Measurements from ENCODE around the gene CP. TPM values are rescaled to one million over a fixed set of nuclear protein-coding genes. Genes with fewer than 3 reads are reported as not detected.

CP gene
- total and polyA plus RNA-seq, 2 of the 13 experiments (the other 11 are each of a cell fraction or from before 2014, with no cell fraction given): 42.6 to 789 TPM

GRCh38 chr3:149235599-149236424, 14.2 kb upstream of the CP start (continued):
- no peak for TF ChIP-seq NFE2L1 (CRISPR knock-in tag; IDR thresholded peaks at IDR 0.05; ENCODE audit: borderline replicate concordance)
- TF ChIP-seq, protein P1, sequence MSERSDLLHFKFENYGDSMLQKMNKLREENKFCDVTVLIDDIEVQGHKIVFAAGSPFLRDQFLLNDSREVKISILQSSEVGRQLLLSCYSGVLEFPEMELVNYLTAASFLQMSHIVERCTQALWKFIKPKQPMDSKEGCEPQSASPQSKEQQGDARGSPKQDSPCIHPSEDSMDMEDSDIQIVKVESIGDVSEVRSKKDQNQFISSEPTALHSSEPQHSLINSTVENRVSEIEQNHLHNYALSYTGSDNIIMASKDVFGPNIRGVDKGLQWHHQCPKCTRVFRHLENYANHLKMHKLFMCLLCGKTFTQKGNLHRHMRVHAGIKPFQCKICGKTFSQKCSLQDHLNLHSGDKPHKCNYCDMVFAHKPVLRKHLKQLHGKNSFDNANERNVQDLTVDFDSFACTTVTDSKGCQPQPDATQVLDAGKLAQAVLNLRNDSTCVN (CRISPR knock-in tag; IDR thresholded peaks at IDR 0.05; ENCODE audit: borderline replicate concordance): 0 out of 2 replicates have a peak, but pooled peaks have one; percentile 37
- TF ChIP-seq ZNF563 (CRISPR knock-in tag; IDR thresholded peaks at IDR 0.05): no peak
- TF ChIP-seq YEATS4 (CRISPR knock-in tag; IDR thresholded peaks at IDR 0.05; ENCODE audit: borderline replicate concordance): no peak
- peak; percentile 77; the same call in 1 of the 2 replicates for TF ChIP-seq ZSCAN5A (CRISPR knock-in tag; IDR thresholded peaks at IDR 0.05; ENCODE audit: borderline replicate concordance)
- TF ChIP-seq SKIL (CRISPR knock-in tag; IDR thresholded peaks at IDR 0.05; ENCODE audit: borderline replicate concordance): no peak
- TF ChIP-seq, protein P2, sequence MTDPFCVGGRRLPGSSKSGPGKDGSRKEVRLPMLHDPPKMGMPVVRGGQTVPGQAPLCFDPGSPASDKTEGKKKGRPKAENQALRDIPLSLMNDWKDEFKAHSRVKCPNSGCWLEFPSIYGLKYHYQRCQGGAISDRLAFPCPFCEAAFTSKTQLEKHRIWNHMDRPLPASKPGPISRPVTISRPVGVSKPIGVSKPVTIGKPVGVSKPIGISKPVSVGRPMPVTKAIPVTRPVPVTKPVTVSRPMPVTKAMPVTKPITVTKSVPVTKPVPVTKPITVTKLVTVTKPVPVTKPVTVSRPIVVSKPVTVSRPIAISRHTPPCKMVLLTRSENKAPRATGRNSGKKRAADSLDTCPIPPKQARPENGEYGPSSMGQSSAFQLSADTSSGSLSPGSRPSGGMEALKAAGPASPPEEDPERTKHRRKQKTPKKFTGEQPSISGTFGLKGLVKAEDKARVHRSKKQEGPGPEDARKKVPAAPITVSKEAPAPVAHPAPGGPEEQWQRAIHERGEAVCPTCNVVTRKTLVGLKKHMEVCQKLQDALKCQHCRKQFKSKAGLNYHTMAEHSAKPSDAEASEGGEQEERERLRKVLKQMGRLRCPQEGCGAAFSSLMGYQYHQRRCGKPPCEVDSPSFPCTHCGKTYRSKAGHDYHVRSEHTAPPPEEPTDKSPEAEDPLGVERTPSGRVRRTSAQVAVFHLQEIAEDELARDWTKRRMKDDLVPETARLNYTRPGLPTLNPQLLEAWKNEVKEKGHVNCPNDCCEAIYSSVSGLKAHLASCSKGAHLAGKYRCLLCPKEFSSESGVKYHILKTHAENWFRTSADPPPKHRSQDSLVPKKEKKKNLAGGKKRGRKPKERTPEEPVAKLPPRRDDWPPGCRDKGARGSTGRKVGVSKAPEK (CRISPR knock-in tag; IDR thresholded peaks at IDR 0.05; ENCODE audit: borderline replicate concordance): peak; percentile 61; the same call in 1 of the 2 replicates
- no peak for TF ChIP-seq CEBPB (IDR thresholded peaks at IDR 0.05; ENCODE audit: borderline replicate concordance, low read depth, low read length)
- TF ChIP-seq ELF1 (CRISPR knock-in tag; IDR thresholded peaks at IDR 0.05): no peak
- peak; percentile 96 for TF ChIP-seq GATAD2A (CRISPR knock-in tag; IDR thresholded peaks at IDR 0.05)
- TF ChIP-seq ZNF597 (CRISPR knock-in tag; IDR thresholded peaks at IDR 0.05): no peak
- no peak for TF ChIP-seq MYNN (CRISPR knock-in tag; IDR thresholded peaks at IDR 0.05; ENCODE audit: low read depth)
- no peak for TF ChIP-seq U2AF1 (optimal IDR thresholded peaks at IDR 0.05; ENCODE audit: low read depth, low read length)
- TF ChIP-seq ZNF275 (CRISPR knock-in tag; IDR thresholded peaks at IDR 0.05; ENCODE audit: borderline replicate concordance): 0 out of 2 replicates have a peak, but pooled peaks have one; percentile 20
- TF ChIP-seq SP140L (CRISPR knock-in tag; IDR thresholded peaks at IDR 0.05; ENCODE audit: borderline replicate concordance): no peak
- no peak for TF ChIP-seq CREBL2 (CRISPR knock-in tag; IDR thresholded peaks at IDR 0.05; ENCODE audit: borderline replicate concordance)
- no peak for TF ChIP-seq PAF1 (CRISPR knock-in tag; IDR thresholded peaks at IDR 0.05)

Measured in HepG2 (cell line).